Erythroblast (primary cell): ENCODE results near the gene FAM174C.
A peak's percentile ranks its signal among the peaks of the same experiment; 100 is the strongest.

Experiments
- DNase-seq, 2 experiments: peaks; one replicate each; lab custom pipeline; 2025; lab: John Stamatoyannopoulos, UW
- GATA1 ChIP-seq: IDR thresholded peaks from 2 replicates; pipeline ENCODE4 v1.6.1; 2011; ENCODE audit warnings: low read depth, mild to moderate bottlenecking, control low read depth, low read length, moderate library complexity
- POLR2A ChIP-seq: IDR thresholded peaks from 2 replicates; pipeline ENCODE4 v1.6.1; 2011; ENCODE audit warnings: mild to moderate bottlenecking, low read length

FAM174C gene

DNA sequence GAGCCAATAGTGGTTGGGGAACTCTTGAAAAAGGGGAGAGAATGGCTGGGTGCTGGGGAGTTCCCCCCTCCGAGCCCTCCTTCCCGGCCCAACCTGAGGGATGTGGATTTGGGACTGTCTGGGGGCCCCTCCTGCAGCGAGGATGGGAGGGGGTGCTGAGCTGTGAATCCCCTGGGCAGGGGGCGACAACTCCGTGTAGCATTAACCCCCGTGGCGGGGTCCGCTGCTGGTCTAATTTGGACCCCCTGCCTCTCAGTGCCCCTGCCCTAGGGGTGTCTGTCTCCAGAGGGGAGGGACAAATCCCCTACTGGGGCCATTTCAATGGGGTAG, 17.2 kb upstream of the FAM174C start:
- TF ChIP-seq POLR2A, result no peak
- TF ChIP-seq GATA1, result no peak
- no peak for DNase-seq

DNA sequence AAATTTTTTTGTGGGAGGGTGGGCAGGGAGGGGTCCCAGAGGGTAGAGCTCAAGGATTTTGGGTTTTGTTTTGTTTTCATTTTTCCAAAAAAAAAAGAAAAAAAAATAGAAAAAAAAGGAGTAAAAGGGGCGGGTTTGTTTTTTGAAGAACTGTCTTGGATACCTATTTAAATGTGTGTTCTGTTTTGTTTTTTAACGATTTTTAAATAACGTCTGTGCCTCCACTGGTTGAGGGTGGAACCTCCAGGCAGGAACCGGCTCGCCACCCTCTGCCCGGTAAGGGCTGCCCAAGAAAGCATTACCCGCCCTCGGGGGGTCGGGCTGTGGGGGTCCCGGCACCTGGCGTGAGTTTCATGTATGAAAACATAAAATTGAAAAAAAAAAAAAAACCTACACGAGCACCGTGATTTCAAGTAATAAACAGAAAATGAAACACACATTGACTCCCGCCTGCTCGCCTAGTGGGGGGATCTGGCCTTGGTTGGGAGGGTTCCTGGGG, 16.6 kb upstream of the FAM174C start:
- no peak for DNase-seq
- no peak for TF ChIP-seq GATA1
- no peak for TF ChIP-seq POLR2A

GRCh38 chr19:1259206-1259875, 16.0 kb upstream of the FAM174C start:
- TF ChIP-seq POLR2A (peak; percentile 69), GATA1 (no peak)
- peak; percentile 58 to 65 for DNase-seq

GRCh38 chr19:1259876-1260748, 15.2 kb upstream of the FAM174C start:
- no peak for DNase-seq
- no peak for TF ChIP-seq POLR2A
- TF ChIP-seq GATA1, result no peak

- TF ChIP-seq GATA1 (no peak), POLR2A (peak; percentile 46)
- DNase-seq, result peak; percentile 97 to 99
These were observed 14.4 kb upstream of the FAM174C start for GRCh38 chr19:1260749-1261537.

DNA sequence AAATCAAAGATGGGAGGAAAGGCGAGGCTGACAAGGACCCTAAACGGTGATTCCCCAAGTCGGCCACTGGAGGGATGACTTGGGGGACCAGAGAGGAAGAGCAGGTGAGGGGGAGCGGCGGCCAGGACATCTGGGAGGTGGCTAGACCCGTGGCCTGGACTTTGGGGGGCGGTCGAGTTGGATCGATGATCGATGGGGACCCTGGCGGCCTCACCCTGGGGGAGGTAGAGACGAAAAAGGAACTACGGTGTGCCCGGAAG, 13.9 kb upstream of the FAM174C start:
- TF ChIP-seq POLR2A, result no peak
- no peak for TF ChIP-seq GATA1
- peak; percentile 48 to 64 for DNase-seq

DNA sequence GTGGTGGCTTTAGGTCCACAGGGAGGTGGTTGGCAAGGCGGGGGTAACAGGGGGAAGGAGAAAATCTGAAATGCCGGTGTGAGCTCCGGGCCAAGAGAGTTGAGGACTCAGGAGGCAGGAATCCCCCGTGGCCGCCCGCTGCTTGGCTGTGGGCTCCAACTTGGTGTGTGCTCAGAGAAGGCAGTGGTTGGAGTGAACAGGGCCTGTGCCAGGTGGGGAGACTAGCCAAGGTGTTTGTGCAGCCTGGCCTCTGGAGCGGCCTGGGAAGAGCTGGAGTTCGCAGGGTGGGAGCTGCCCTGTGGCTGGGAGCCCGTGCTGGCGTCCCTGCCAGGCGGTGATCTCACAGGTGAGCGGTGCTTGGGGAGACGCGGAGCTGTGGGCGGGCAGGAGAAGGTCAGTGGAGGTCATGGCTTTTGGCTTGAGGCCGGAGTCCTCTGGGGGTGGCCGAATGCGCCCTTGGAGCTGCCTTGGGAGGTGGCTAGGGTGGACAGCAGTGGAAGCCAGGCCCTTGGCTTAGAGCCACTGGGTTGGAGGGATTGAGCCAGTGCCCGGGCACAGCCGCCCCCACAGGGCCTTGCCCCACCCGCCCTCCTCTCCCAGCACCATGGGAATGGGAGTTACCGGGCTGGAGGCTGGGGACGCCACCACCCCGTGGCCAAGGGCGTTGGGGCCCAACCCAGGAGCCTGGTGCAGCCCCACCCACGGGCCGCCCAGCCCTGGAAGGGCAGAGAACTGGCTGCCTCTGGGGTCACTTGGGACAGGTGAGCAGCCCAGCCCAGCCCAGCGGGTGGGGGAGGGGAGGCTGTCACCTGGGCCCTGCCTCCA, 13.3 kb upstream of the FAM174C start:
- peak; percentile 62 to 72 for DNase-seq

GRCh38 chr19:1262623-1263123, 12.7 kb upstream of the FAM174C start:
- no peak for DNase-seq
- TF ChIP-seq GATA1, result no peak
- no peak for TF ChIP-seq POLR2A

More for the DNA sequence above, 13.3 kb upstream of the FAM174C start:
- TF ChIP-seq GATA1 (no peak), POLR2A (no peak)

GRCh38 chr19:1263188-1263587, 12.1 kb upstream of the FAM174C start:
- TF ChIP-seq POLR2A (no peak), GATA1 (no peak)
- peak; percentile 53 to 63 for DNase-seq

DNA sequence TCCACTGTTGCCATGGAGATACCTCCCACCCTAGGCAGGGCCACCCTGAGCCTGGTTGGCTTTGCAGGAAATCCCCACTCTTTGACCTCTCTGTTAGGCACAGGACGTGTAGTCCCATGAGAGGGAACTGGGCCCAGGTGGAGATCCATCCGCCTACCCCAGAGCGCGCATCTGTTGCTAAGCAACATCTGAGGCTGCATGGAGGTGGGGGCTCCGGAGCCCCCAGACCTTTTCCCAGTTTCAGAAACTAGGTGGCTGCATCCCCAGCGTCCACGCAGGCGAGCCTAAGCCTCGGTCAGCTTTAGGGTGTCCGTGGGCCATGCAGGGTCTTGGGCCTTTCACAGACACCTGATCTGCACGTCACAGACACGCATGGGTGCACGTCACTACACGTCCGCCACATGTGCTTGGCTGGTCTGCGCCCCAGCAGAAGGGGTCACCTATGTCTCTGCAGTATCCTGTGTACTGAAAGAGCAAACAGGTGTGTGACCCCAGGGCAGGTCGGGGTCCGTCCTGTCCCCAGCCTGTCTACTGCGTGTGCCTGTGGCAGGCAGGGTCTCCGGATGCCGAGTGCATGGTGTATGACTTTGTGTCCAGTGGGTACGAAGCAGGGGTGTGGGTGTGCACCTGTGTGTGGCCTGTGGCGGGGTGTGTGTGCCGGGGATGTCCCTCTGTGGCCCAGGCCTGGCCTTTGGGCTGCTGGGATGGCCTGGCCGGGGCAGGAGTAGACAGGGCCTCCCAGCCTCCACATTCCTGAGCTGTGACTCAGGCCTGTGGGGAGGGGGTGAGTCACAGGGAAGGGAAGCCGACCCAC, 10.3 kb upstream of the FAM174C start:
- TF ChIP-seq GATA1 (no peak), POLR2A (no peak)
- peak in 1 of 2 experiments; percentile 59 for DNase-seq

- TF ChIP-seq POLR2A, result no peak
- TF ChIP-seq GATA1, result no peak
- DNase-seq, result peak; percentile 67 to 83
These were observed 9.7 kb upstream of the FAM174C start for GRCh38 chr19:1265615-1266128.
